ENCODE results near the gene P4HB. TPM values are rescaled to one million over a fixed set of nuclear protein-coding genes. Genes with fewer than 3 reads are reported as not detected.
A peak's percentile ranks its signal among the peaks of the same experiment; 100 is the strongest.

The P4HB gene
- total RNA-seq, 1 donor, result 1,240 TPM

DNA sequence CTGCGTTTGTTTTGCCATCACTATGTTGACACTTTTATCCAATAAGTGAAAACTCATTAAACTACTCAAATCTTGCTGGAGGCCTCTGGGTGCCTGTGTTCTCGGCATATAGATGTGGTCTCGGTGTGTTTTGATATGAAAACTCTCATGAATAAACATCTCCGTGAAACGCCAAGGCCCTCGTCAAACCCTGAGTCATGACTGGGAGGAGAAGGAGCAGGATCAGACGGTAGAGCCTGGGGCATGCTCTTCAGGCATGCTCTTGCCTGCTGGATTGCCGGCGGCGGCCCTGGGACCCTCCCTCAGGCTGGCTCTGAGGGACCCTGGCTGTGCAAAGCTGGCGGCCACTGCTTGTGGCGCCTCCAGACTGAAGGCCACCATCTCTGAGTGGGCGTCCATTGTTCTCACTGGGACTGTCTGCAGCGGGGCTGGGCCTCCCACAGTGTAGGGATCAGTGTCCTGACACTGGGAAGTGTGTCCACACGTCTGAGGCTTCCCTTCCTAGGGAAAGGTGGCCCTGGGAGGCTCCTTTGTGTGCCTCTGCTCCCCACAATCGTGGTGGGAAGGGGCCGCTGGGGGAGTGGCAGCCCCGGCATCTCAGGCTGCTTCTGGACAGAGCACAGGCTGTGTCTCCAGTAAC lies 40.0 kb upstream of the P4HB start:
- Histone ChIP-seq H3K4me3 (ENCODE audit: insufficient read depth, low read length) (no peak overlapping the region), H3K9me3 (ENCODE audit: low read depth, low read length) (no peaks in the 10 kb centered on the region), H4K20me1 (ENCODE audit: insufficient read depth, low read length) (peaks cover 24% of the 10 kb centered on the region), H3K79me2 (ENCODE audit: insufficient read depth, low read length) (peaks cover 11% of the 10 kb centered on the region), H3K4me2 (ENCODE audit: insufficient read depth, low read length) (no peak overlapping the region), H3K27me3 (ENCODE audit: insufficient read depth, low read length) (no peaks in the 10 kb centered on the region), H2AFZ (ENCODE audit: low read length) (no peak overlapping the region), H3K36me3 (ENCODE audit: insufficient read depth, low read length) (peaks cover 31% of the 10 kb centered on the region), H3K27ac (ENCODE audit: low read depth, low read length) (no peak overlapping the region), H3K4me1 (ENCODE audit: insufficient read depth, low read length) (peaks cover 16% of the 10 kb centered on the region)
- TF ChIP-seq, protein P1, sequence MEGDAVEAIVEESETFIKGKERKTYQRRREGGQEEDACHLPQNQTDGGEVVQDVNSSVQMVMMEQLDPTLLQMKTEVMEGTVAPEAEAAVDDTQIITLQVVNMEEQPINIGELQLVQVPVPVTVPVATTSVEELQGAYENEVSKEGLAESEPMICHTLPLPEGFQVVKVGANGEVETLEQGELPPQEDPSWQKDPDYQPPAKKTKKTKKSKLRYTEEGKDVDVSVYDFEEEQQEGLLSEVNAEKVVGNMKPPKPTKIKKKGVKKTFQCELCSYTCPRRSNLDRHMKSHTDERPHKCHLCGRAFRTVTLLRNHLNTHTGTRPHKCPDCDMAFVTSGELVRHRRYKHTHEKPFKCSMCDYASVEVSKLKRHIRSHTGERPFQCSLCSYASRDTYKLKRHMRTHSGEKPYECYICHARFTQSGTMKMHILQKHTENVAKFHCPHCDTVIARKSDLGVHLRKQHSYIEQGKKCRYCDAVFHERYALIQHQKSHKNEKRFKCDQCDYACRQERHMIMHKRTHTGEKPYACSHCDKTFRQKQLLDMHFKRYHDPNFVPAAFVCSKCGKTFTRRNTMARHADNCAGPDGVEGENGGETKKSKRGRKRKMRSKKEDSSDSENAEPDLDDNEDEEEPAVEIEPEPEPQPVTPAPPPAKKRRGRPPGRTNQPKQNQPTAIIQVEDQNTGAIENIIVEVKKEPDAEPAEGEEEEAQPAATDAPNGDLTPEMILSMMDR (IDR thresholded peaks at IDR 0.05; ENCODE audit: extremely low read depth, low read depth, low read length), result no peak
- DNase-seq (ENCODE audit: insufficient read length, low spot score, missing footprints), result peak; percentile 66

DNA sequence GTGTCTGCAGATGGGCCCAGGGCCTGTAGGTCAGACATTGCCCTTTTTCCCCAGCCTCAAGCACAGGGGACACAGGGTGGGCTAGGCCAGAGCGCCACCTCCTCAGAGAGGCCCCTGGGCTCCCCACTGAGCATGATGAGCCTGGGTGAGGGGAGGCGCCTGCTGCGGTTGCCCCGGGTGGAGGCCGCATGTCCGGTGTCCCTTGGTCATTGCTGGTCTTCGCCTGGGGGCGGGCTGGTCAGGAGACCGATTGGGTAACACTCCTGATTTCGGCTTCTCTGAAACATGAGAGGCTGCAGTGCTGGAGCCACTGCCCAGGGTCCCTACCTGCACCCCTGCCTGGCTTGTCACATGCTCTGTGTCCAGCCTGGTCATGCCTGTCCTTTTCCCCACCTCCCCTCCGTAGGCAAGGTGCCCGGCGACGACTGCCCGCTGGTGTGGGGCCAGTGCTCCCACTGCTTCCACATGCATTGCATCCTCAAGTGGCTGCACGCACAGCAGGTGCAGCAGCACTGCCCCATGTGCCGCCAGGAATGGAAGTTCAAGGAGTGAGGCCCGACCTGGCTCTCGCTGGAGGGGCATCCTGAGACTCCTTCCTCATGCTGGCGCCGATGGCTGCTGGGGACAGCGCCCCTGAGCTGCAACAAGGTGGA lies 39.3 kb upstream of the P4HB start:
- Histone ChIP-seq H3K36me3 (ENCODE audit: insufficient read depth, low read length) (peaks cover 34% of the 10 kb centered on the region), H2AFZ (ENCODE audit: low read length) (no peak overlapping the region), H3K9me3 (ENCODE audit: low read depth, low read length) (no peaks in the 10 kb centered on the region), H3K4me1 (ENCODE audit: insufficient read depth, low read length) (peaks cover 16% of the 10 kb centered on the region), H3K4me2 (ENCODE audit: insufficient read depth, low read length) (no peak overlapping the region), H3K79me2 (ENCODE audit: insufficient read depth, low read length) (peaks cover 13% of the 10 kb centered on the region), H4K20me1 (ENCODE audit: insufficient read depth, low read length) (peaks cover 24% of the 10 kb centered on the region), H3K4me3 (ENCODE audit: insufficient read depth, low read length) (no peak overlapping the region), H3K27me3 (ENCODE audit: insufficient read depth, low read length) (no peaks in the 10 kb centered on the region), H3K27ac (ENCODE audit: low read depth, low read length) (peak overlapping the region; percentile 88)
- TF ChIP-seq, protein P1 (IDR thresholded peaks at IDR 0.05; ENCODE audit: extremely low read depth, low read depth, low read length), result no peak
- DNase-seq (ENCODE audit: insufficient read length, low spot score, missing footprints), result peak; percentile 21

DNA sequence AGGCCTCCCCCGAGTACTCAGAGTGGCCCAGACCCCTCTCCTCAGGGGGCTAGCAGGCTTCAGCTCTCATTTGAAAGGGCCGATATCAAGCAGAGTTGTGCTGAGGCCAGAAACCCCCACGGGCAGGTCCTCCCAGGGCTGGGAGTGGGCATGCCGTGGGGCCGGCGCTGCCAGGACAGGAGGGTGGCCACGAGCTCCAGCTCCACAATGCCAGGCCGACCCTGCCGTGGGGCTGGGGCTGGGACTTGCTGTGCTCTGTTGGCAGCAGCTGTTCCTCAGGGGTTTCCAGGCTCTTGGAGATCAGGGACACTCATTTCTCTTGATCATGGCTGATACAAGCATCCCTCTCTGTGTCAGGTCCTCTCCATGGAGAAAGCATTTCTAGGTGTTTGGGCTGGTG lies 38.5 kb upstream of the P4HB start:
- Histone ChIP-seq H3K27ac (ENCODE audit: low read depth, low read length) (peak overlapping the region; percentile 88), H4K20me1 (ENCODE audit: insufficient read depth, low read length) (peaks cover 24% of the 10 kb centered on the region), H3K9me3 (ENCODE audit: low read depth, low read length) (no peaks in the 10 kb centered on the region), H3K36me3 (ENCODE audit: insufficient read depth, low read length) (peaks cover 37% of the 10 kb centered on the region), H3K4me2 (ENCODE audit: insufficient read depth, low read length) (peak overlapping the region; percentile 63), H3K79me2 (ENCODE audit: insufficient read depth, low read length) (peaks cover 17% of the 10 kb centered on the region), H3K27me3 (ENCODE audit: insufficient read depth, low read length) (no peaks in the 10 kb centered on the region), H2AFZ (ENCODE audit: low read length) (no peak overlapping the region), H3K4me3 (ENCODE audit: insufficient read depth, low read length) (peak overlapping the region; percentile 35), H3K4me1 (ENCODE audit: insufficient read depth, low read length) (peaks cover 16% of the 10 kb centered on the region)
- TF ChIP-seq, protein P1 (IDR thresholded peaks at IDR 0.05; ENCODE audit: extremely low read depth, low read depth, low read length), result no peak
- DNase-seq (ENCODE audit: insufficient read length, low spot score, missing footprints), result peak; percentile 72
